Fibroblast of lung (primary cell): ENCODE data around the gene SLC5A6.

Experiments
- CTCF ChIP-seq, 2 donors: IDR thresholded peaks in 1 of 2; conservative IDR thresholded peaks in 1 of 2; 1 replicate in 1 of 2; 2 replicates in 1 of 2; pipeline ENCODE4 v1.5.1; 2011 to 2012; ENCODE audit warnings: low read length in 2 of 2, control low read depth in 1 of 2, inconsistent platforms in 1 of 2, low read depth in 1 of 2, mild to moderate bottlenecking in 1 of 2
- EZH2 ChIP-seq: IDR thresholded peaks from 2 replicates; pipeline ENCODE4 v1.5.1; 2012; ENCODE audit warnings: low read length, control low read depth, mild to moderate bottlenecking; ENCODE audit errors: missing control alignments

- TF ChIP-seq CTCF (conservative IDR thresholded peaks at IDR 0.05 in 1 of 2, IDR thresholded peaks at IDR 0.05 in 1 of 2; ENCODE audit: low read depth in 1 of 2, low read length in 2 of 2) (no peak), EZH2 (no peak)
Measured at GRCh38 chr2:27214941-27215340, 2.9 kb upstream of the SLC5A6 start.
